ENCODE data around the gene TEPSIN. TPM values are rescaled to one million over a fixed set of nuclear protein-coding genes. Genes with fewer than 3 reads are reported as not detected.

TEPSIN gene
- total RNA-seq, 1 experiment from 2014 or later = 11.1 TPM

DNA sequence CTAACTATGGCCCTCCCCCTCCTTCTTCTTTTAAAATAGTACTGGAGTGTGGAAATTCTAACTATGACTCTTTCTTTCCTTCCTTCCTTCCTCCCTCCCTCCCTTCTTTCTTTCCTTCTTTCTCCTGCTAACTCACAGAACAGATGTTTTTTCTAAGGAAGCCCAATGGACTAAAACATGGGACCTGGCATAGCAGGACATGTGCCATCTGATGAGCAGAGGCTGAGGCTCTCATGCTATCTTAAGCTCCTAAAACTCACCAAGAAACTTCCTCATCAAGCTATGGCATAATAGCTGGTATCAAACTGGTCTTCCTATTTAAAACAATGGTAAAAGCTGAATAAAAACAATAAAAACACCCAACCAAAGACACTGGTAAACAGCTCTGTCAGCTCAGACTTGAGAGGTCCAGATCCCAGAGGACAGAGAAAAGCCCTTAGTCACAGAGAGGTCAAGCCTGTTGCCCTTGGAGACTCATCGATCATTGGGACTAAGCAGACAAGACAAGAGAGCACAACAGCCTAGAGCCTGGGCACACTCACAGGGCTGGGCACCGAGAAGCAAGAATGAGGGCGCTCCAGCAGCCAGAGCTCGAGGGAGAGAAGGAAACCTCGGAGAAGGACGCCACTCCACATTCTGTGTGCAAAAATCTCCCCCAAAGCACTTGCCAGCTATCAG, 28.7 kb upstream of the TEPSIN start:
- no peak for DNase-seq (ENCODE audit: low read depth)

- no peak for DNase-seq (ENCODE audit: low read depth)
These were observed 26.7 kb upstream of the TEPSIN start for GRCh38 chr17:81265576-81265975.

DNA sequence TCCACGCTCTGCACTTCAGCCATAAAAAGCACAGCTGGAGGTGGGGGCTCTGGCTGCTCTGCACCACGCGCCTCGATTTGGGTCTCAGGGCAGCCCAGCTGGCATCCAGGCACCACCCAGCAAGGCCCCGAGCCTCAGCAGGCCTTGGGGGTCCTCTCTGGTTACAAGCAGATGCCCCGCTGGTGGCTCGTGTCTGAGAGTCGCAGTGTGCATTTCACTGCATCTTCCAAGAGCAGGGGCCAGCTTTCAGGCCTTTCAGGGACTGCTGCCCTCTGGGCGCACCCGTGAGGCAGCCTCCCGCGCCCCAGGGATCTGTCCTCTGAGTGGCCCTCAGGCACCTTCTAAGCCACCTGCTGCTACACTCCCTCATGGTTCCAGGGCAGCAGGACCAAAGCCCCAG, 25.8 kb upstream of the TEPSIN start:
- no peak for DNase-seq (ENCODE audit: low read depth)

DNA sequence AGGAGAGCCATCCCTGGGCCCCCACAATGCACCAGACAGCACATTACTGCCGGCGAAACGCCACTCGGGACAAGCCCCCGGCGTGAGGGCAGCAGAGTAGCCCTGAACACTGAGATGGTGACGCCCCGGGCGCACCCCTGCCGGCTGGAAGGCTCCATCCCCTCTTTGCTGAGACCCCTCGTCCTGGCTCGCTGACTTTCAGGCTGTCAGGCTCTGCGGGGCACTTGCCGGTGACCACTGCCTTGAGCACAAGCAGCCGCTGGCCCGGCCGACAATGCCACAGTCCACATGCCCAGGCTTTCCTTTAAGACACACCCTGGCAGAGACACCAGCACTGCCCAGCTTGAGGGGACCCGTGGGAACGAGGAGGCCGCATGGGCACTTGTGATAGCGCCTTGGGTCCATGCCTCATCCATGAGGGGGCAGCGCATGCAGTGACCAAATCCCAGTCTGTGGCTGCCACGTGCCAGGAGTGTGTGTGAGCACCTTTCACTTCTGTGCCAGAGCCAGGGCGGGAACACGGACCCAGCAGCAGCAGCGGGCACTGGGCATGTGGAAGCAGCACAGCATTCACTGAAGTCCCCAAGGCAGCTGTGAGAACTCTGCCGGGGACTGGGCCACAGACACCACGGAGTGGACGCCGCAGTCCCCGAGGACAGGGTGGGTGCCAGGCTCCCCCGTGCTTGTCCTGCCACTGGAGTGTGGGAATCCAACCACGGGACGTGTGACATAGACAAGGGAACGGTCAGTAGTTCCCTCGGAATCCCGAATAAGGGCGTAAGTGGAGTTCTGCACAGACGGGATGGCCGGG, 24.7 kb upstream of the TEPSIN start:
- no peak for DNase-seq (ENCODE audit: low read depth)

- no peak for DNase-seq (ENCODE audit: low read depth)
These were observed 22.9 kb upstream of the TEPSIN start for GRCh38 chr17:81261582-81262336.

GRCh38 chr17:81261096-81261495, 22.2 kb upstream of the TEPSIN start:
- no peak for DNase-seq (ENCODE audit: low read depth)

- DNase-seq (ENCODE audit: low read depth) = no peak
These were observed 21.8 kb upstream of the TEPSIN start for GRCh38 chr17:81260641-81261040.

- DNase-seq (ENCODE audit: low read depth) = no peak
These were observed 21.3 kb upstream of the TEPSIN start for GRCh38 chr17:81260171-81260570.

- DNase-seq (ENCODE audit: low read depth) = no peak
These were observed 20.3 kb upstream of the TEPSIN start for GRCh38 chr17:81259058-81259605.

DNA sequence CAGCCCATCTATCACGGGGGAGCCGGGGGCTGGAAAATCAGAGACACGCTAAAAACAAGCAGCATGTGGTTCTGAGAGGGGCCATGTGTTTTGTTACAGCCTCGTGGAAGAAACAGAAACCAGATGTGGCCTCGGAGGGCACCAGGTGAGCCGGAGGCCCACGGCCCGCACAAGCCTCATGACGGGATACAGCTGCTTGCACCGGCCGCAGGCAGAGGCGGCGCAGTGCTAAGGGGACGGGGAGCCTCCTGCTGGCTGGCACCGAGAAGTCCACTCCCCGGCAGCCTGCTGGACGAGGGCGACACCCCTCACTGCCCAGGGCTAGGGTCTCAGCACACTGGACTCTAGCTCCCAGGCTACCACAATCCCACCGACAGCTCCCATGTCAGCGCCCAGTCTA, 19.4 kb upstream of the TEPSIN start:
- no peak for DNase-seq (ENCODE audit: low read depth)

- DNase-seq (ENCODE audit: low read depth) = no peak
These were observed 18.7 kb upstream of the TEPSIN start for GRCh38 chr17:81257533-81257932.

DNA sequence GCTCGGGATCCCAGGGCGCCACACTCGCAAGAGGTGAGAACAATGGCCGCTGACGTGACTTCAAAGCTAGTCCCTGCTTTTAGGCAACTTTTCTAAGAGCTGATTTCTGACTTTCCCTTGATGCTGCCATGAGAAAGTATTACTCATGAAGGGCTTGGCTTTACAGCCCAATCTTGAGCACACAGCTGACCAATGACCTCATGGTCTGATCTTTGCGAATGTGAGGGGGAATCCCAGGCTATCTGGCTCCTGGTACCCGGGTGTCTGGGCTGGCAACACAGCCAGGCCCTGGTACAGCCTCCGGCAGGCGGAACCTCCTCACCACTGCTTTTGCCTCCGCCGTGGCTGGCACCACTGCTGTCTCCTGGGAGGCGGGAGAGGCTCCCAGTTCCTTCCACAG, 17.8 kb upstream of the TEPSIN start:
- DNase-seq (ENCODE audit: low read depth) = peak; percentile 26

GRCh38 chr17:81254955-81255717, 16.3 kb upstream of the TEPSIN start:
- DNase-seq (ENCODE audit: low read depth) = no peak

GRCh38 chr17:81253358-81254131, 14.7 kb upstream of the TEPSIN start:
- no peak for DNase-seq (ENCODE audit: low read depth)

- DNase-seq (ENCODE audit: low read depth) = no peak
These were observed 14.1 kb upstream of the TEPSIN start for GRCh38 chr17:81252987-81253329.

DNA sequence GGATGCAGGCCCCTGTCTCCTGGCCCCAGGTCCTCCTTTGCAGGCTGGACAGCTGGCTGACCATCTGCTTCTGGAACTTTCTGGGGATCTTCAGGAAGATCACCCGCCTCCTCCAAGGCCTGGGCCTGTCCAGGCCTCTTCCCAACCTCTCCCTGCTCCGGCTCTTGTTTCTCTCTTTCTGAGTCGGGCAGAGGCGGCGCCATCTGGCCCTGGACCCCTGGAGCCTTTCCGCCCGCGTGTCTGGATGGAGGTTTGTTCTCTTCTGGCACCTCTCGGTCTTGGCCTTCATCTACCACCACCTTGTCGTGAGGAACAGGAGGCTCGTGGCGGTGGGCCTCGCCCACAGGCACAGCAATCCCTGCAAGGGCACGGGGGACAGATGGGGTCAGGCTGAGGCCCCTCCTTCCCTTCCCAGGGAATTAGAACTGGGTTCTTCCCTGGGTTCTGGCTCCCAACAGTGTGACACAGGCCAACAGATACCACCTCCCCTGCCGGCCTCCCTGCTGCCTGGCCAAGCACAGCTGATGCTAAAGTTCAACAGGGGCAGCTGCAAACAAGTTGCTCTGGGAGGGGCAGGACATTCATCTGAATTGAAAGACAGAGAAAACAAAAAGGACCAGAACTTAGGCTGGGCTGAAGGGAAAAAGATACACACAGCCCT, 13.6 kb upstream of the TEPSIN start:
- DNase-seq (ENCODE audit: low read depth) = no peak

- DNase-seq (ENCODE audit: low read depth) = no peak
These were observed 12.9 kb upstream of the TEPSIN start for GRCh38 chr17:81251709-81252301.

DNA sequence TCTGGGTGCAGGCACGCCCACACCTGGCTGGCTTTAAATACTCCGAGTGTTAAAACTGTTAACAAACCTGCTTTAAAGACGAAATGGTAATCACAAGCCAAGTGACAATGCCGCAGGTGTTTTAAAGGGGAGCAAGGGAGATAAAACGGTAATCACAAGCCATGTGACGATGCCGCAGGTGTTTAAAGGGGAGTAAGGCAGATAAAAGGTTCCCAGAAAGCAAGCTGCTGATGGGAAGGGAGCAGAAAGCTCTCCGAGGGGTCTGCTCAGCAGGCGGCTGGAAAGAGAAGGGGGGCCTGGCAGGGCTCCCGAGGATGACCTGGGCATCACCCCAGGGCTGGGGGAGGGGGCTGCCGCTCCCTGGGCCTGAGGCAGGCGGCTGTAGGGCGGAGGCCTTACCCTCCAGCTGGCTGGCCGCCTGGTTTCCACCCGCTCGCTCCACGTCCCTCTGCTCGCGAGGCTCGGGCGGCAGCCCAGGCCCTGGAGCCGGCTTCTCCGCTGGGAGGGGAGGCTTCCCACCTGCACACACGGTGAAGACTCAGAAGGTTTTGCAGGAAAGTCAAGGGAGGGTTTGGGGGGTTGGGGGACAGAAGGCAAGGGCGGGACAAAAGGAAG, 12.3 kb upstream of the TEPSIN start:
- DNase-seq (ENCODE audit: low read depth) = no peak

GRCh38 chr17:81250286-81251093, 11.6 kb upstream of the TEPSIN start:
- DNase-seq (ENCODE audit: low read depth) = no peak
